Measurements from ENCODE around the gene MSLN.

The MSLN gene

DNA sequence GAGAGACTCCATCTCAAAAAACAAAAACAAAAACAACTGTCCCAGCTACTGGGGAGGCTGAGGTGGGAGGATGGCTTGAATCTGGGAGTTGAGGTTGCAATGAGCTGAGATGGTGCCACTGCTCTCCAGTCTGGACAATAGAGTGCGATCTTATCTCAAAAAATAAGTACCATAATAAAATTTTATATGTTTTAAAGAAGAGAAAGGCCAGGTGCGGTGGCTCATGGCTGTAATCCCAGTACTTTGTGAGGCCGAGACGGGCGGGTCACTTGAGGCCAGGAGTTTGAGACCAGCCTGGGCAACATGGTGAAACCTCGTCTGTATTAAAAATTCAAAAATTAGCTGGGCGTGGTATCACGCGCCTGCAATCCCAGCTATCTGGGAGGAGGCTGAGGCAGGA is 16.3 kb downstream of the MSLN start:
- no peak for DNase-seq (ENCODE audit: low spot score)

DNA sequence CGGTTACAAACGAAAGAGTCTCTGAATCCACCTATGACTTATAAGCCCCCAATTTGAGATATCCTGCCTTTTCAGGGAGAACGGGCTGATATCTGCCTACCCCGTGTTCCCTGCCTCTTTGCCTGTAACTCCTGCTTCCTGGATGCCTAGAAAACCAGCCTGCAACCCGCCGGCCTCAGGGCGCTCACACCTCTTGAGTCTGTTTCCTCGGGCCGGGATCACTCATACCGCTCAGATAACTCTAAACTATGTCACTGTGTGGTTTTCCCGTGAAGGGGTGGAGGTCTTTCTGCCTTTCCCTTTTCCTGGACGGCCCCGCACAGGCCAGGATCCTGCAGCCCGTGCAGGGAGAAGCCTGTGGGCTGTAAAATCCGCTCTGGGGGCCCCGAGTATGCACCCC is 17.3 kb downstream of the MSLN start:
- DNase-seq (ENCODE audit: low spot score), result no peak

DNA sequence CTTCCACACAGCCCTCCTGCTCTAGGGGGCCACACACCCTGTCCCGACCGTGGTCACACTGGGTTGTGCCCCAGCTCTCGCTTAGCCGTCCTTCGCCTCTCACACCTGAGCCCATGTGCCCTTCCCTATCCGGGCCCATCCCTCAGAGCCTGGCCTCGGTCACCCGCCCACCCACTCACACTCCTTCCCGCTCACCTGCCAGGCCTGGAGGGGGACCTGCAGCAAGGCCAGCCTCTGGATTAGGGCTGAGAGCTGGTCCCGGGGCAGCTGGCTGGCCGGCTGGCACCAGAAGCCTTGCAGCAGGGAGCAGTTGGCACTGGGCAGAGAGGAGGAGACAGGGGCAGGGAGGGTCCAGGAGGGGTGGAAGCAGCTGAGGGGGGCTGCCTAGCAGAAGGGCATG is 17.9 kb downstream of the MSLN start:
- no peak for DNase-seq (ENCODE audit: low spot score)

DNA sequence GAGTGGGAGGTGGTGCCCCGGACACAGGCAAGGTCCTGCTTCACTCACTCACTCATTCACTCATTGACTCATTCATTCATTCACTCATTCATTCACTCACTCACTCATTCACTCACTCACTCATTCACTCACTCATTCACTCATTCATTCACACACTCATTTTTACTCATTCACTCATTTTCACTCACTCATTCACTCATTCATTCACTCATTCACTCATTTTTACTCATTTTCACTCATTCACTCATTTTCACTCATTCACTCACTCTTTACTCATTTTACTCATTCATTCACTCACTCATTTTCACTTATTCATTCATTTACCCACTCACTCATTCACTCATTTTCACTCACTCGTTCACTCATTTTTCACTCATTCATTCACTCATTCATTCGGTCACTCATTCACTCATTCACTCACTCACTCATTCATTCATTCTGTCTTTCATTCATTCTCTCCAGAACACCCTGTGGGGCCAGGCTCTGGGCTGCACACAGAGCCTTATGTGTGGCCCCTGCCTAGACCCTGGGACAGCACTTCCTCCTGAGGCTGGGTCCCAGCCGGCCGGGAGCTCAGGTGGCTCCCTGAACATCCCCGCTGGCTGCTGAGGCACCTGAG is 18.5 kb downstream of the MSLN start:
- DNase-seq (ENCODE audit: low spot score), result no peak

DNA sequence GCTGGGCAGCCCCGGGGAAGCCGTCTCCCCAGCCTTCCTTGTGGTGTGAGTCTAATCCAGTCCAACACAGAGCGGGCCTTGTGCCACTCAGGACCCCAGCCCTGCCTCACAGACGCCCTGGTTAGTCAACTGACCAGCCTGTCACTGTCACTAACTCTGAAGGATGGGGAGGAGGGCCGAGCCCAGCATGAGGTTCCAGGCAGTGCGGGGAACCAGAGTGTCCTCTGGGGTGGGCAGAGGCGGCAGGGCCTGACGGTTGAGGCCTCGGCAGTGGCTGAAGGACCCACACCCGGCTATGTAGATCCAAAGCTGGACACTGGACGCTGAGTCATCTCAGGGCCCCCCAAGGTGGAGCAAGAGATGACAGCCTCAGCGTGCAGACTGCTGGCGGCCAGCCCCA is 19.0 kb downstream of the MSLN start:
- no peak for DNase-seq (ENCODE audit: low spot score)

DNA sequence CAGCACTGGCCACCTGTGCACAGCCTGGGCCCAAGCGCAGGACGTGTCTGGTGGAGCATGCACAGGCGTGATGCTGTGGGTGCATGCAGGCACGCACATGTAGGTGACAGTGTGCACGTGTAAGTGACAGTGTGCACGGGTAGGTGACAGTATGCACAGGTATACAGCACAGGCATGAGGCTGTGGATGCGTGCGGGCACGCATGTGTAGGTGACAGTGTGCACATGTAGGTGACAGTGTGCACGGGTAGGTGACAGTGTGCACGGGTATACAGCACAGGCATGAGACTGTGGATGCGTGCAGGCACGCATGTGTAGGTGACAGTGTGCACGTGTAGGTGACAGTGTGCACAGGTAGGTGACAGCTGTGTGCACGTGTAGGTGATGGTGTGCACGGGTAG is 19.8 kb downstream of the MSLN start:
- no peak for DNase-seq (ENCODE audit: low spot score)

DNA sequence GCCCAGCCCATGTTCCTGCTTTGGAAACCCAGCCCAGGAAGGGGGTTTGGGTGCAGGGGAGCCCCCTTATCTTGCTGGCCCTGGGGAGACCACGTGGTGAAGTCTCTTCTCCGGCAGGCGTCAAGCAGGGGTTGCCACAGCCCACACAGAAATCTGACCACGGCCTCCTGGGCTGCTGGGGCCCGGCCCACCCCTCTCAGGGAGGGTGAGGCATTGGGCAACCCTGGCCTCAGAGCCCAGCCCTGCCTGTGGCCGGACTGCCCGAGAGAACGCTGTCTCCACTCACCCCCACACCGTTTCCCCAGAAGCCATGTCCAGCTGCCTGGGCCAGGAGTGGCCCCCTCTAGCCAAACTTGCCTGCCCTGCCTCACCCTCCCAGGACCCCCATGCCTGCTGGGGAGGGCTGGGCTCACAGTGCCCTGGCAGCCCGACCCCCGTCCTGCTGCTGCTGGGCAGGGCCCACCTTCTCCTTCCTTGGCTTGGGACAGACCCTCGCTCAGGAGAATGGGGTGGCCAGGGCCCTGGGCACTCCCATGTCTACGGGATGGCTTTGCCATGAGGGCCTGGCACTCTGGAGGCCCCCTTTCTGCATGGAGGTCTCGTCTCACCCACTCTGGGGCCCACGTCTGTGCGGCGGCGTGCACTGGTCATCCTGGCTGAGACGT is 20.9 kb downstream of the MSLN start:
- DNase-seq (ENCODE audit: low spot score), result no peak

DNA sequence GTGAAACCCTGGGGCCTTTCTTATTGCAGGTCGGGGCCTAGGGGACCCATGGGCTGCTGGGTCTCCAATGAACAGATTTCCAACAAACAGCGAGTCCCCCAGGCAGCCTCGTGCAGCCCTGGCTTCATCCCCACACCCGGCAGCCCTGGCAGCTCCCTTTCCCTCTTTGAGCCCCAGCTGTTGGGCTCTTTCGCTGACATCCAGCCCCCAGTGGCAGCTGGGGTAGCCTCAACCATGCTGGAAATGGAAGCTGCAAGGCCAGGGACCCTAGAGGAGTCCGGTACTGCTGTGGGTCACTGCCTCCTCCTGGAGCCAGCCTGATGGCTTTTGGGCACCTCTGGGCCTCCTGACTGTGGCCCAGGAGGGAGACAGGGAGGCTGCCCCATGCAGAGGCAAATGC is 21.7 kb downstream of the MSLN start:
- no peak for DNase-seq (ENCODE audit: low spot score)

DNA sequence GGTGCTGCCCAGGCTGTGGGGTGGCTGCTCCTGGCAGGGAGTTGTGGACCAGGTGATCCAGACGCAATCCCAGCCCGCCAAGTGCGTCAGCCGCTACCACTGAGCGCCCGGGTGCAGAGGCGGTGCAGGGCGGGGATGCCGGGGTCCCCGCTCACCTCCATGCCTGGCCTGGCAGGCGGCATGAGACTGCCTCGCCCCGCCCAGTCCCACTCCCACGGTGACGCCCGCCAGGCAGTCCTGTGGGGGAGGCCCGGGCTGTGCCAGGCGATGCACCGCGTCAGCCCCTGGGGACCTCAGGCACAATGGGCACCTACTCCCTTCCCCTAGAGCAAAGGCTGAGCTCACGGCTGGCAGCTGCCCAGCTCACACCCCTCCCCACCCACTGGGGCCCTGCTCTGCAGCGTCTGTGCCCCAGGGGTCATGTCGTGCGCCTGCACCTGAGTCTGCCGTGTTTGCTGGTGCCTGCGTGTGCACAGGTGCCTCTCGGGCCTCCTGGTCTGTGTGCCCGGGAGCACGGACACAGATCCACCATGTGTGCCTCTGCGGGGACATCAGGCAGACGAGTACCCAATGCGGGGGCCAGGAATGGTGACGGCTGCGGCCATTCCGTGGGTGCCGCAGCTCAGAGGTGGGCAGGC is 22.4 kb downstream of the MSLN start:
- DNase-seq (ENCODE audit: low spot score), result no peak

DNA sequence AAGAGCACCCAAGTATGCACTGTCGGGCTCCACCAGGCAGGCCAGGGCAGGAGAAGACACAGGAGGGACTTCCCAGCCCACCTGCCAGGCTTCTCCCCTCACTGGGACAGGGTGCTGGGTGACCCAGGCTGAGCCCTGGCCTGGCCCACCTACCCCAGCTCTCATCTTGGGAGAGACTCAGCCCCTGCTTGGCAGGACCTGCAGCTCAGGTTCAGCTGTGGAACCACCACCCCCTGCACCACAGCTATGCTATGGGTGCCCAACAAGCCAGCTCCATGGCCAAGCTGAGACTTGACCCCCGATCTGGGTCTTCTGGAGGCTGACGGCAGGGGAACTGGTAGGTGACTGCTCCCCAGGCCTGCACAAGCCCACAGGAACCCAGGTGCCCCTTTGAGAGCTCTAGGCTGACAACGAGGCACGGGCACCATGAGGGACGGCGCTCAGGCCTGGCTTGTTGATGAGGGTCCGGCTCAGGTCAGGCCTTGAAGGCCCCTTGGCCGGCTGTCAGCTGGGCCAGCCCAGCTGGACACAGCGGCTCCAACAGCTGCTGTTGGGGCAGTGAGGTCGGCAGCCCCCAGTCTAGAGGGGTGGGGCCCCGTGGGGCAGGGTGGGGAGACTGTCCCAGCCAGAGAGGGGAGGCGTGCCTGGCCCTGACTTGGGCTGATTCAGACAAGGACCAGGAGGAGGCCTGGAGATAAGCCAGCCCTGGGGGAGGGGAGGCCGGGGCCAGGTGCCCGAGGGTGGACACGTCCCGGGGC is 23.0 kb downstream of the MSLN start:
- DNase-seq (ENCODE audit: low spot score), result no peak

DNA sequence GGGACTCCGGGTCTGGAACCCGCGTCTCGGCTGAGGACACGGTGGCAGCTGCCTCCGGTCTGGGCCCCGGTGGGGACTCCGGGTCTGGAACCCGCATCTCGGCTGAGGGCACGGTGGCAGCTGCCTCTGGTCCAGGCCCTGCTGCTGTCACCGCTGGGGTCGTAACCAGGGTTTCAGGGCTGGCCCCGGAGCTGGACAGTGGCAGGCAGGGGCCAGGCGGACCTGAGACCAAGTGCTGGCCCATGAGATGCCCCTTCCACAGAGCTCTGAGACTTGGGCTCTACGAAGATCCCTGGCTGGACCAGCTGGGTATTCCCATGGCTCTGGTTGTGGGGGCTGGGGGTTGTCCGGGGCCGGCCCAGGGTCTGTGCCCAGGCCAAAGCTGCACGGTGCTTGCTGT is 23.9 kb downstream of the MSLN start:
- no peak for DNase-seq (ENCODE audit: low spot score)

DNA sequence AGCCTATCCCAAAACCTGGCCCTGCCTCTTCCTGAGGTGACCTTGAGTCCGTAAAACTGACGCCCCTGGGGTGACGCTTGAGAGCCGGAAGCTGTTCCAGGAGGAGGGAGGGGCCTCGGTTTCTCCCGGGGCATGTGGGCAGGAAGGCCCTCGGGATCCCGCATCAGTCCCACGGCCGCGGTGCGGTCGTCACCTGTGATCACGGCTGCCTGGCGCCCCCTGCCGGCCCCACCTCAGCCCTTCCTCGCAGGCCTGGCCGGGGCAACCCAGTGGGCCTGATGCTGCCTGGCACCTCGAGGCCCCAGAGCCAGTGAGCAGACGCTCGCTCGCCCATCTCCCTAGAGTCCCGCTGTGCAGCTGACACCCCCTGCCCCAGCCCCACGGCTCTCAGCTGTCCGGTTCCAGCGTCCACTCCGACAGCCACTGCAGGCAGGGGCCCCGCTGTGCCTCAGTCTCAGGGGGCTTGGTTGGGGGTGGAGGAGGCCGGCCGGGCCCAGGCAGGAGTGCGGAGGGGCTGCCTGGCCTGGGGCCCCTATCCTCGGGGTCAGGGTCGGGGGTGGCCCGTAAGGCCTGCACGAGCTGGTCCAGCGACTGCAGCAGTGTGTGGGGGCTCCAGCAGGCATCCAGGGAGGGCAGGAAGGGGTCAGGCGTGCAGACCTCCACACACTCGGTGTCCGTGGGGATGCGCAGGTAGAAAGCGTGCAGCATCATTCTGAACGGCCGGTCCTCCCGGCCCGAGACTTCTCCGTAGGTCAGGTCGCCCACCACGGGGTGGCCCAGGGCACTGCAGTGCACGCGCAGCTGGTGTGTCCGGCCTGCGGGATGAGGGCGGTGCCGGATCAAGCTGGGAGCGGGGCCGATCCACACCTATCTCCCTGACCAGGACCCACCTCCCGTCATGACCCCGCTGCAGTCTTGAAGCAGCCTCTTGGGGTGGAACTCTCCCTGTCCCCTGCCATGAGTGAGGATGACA is 25.3 kb downstream of the MSLN start:
- peak; percentile 71 for DNase-seq (ENCODE audit: low spot score)

DNA sequence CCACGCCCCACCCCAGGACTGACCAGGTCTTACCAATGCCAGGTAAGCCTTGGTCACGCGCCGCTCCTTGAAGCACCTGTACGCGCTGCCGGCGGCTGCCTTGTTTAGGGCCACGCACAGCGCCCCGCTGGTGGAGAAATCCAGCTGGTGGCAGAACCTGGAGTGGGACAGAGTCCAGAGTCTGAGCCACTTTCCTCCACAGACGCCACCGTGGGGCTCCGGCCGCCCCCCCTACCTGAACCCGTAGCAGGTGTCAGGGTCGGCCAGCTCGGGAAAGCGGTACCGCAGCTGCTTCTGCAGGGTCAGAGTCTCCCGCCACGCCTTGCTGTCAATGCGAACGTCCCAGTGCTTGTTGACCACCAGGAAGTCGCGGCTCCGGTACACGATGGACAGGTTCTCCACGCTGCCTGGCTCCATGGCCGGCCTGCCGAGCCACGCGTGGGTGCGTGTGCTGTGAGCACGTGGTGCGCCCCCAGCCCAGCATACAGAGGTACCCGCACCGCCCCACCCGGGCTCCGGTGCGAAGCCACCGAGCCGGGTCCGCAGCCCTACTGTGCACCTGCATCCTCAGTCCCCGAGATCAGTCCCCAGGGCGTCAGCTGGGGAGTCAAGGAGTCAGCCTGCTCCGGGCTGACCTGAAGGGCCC is 26.9 kb downstream of the MSLN start:
- peak; percentile 44 for DNase-seq (ENCODE audit: low spot score)

DNA sequence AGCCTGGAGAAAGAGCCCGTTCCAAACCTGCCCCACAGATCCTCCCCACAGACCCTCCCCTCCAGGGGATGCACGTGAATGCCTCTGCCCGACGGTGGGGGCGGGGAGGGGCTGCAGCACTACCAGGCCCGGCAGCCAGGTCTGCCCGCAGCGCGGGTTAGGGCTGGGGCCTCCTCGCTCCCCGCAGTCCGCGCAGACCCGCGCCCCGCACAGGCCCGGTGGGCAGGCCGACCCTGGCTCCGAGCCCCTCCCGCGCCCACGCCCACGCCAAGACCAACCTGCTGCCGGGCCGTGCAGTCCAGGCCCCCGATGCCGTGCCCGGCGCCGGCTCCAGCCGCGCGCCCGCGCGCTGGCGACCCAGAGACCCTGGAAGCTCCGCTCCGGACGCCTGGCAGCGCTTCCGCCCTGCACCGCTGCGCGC is 27.5 kb downstream of the MSLN start, which contains the start of gene RPUSD1:
TSS of gene RPUSD1 (minus strand) at position 404 of the 421 bp plus-strand sequence. CDS start 644 bp downstream, outside the sequence.
- DNase-seq (ENCODE audit: low spot score), result no peak

DNA sequence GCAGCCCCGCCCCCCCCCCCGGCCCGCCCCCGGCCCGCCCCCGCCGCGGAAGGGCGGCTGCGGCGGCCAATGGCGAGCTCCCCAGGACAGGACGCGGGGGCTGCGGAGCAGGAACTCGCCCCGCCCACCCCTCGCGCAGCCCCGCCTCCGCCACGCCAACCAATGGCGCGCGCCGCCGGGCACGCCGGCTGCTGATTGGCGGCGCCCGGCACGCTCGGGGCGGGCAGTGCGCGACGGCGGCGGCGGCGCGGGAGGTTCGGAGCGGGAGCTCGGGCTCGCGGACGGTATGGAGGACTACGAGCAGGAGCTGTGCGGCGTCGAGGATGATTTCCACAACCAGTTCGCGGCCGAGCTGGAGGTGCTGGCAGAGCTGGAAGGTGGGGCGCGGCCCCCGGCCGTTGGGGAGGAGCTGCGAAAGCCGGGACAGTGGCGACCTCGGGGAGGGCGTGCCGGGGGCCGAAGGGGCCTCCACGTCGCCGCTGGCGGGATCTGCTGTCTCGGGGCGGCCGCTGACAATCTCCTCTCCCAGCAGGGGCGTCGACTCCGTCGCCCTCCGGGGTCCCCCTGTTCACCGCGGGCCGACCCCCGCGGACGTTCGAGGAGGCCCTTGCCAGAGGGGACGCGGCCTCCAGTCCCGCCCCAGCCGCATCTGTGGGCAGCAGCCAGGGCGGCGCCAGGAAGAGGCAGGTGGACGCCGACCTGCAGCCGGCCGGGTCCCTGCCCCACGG is 28.0 kb downstream of the MSLN start, which contains the start of gene CHTF18:
TSS of gene CHTF18 (plus strand) at position 222 of the 728 bp plus-strand sequence. CDS start at position 287, 65 bp downstream.
- peak; percentile 93 for DNase-seq (ENCODE audit: low spot score)

DNA sequence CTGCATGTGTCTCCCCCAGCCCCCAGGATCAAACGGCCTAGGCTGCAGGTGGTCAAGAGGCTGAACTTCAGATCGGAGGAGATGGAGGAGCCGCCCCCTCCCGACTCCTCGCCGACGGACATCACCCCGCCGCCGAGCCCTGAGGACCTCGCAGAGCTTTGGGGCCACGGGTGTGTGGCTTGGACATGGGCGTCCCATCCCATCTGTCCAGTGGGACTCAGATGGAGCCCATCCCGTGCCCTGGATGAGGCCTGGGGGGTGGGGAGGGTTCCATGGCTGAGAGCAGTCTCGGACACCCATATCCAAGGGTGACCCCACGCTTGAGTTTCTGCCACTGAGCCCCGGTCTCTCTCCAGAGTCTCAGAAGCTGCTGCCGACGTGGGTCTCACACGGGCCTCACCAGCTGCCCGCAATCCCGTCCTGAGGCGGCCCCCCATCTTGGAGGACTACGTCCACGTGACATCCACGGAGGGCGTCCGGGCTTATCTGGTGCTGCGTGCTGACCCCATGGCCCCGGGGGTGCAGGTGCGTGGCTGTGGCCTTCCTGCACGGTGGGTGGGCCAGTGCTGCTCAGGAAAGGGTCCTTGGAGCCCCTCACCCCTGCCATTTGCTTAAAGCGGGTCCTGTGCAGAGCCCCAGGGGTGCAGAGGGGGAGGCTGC is 28.8 kb downstream of the MSLN start:
- no peak for DNase-seq (ENCODE audit: low spot score)

DNA sequence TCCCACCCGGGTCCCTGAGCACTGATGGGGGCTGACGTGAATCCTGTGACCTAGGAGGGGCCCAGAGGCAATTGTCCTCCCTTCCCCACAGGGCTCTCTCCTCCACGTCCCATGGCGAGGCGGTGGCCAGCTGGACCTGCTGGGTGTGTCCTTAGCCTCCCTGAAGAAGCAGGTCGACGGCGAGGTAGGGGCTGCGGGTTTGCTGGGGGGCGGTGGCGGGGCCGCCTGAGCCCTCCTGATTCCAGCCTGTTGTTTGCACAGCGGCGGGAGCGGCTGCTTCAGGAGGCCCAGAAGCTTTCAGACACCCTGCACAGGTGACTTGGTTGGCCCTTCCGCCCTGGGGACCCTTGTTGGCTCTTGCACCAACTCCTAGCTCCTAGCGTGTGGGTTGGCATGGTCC is 29.6 kb downstream of the MSLN start:
- no peak for DNase-seq (ENCODE audit: low spot score)

DNA sequence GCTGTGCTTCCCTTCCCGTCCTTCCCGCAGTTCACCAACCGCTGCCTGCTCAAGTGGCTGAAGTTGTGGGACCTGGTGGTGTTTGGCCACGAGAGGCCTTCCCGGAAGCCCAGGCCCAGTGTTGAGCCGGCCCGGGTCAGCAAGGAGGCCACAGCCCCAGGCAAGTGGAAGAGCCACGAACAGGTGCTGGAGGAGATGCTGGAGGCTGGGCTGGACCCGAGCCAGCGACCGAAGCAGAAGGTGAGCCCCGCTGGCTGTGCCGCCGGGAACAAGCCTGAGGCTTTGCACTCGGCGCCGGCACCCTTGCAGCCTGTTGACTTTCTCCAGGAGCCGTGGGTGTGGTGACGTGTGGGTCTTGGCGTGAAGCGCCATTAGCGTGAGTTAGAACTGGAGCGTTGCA is 30.6 kb downstream of the MSLN start:
- DNase-seq (ENCODE audit: low spot score), result no peak

DNA sequence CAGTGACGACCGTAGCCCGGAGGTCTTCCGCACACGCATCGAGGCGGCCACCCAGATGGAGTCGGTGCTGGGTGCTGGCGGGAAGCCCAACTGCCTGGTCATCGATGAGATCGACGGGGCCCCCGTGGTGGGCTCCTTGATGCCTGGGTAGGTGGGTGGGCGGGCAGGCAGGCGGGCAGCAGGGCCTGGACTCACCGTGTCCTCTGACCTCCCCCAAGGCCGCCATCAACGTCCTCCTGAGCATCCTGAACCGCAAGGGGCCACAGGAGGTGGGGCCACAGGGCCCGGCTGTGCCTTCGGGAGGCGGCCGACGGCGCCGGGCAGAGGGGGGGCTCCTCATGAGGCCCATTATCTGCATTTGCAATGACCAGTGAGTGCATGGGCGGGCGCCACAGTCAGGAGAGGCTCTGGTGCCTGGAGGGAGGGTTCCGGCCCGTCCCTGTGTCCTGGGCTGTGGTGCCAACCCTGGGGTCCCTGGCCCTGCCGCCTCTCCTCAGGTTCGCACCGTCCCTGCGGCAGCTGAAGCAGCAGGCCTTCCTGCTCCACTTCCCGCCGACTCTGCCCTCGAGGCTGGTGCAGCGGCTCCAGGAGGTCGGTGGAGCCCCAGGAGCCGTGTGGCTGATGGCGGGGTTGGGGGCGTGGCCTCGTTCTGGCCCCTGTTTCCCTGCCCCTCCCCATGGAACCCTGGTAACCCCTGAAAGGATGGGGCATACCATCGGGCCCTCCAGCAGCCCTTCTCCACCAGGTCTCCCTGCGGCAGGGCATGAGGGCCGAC is 31.9 kb downstream of the MSLN start:
- no peak for DNase-seq (ENCODE audit: low spot score)

All from NAMALWA (cell line).